GM12874 (cell line): ENCODE results near the gene COL4A2.

ENCODE experiments used
- CTCF ChIP-seq: IDR thresholded peaks from 2 replicates; pipeline ENCODE4 v1.5.1; 2011; ENCODE audit warnings: low read depth, mild to moderate bottlenecking, control low read depth, low read length, moderate library complexity; ENCODE audit not compliant: insufficient read depth

Gene COL4A2

DNA sequence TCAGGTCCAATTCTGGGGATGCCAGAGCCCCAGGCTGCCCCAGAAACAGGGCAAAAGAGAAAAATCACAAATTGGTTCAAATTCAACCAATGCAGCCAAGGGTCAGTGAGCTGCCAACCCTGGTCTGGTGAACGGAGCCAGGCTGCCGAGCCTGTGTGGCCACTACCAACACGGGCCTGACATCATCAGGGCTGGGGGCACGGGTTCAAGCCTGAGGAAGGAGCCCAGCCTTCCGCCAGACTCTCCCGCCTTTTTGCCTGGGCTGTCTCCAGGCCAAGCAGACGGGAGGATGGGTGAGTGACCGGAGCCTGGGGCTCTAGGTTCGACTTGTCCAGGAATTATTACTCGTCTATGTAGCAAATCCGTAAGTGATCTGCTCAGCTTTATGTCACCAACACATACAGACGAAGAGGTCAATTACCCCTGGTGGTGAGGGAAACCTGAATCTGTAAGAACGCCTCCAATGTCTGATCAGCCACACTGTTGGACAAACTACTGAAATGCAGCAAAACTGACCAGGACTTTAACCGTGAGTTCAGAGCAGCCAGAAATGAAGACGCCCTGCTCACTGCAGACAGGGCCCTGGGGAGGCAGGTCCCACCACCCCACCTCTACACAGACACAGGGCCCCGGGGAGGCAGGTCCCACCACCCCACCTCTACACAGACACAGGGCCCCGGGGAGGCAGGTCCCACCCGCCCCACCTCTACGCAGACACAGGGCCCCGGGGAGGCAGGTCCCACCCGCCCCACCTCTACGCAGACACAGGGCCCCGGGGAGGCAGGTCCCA, 222.6 kb downstream of the COL4A2 start:
- TF ChIP-seq CTCF, result no peak

- TF ChIP-seq CTCF, result no peak
Observed at GRCh38 chr13:110531100-110531499, 224.0 kb downstream of the COL4A2 start.

DNA sequence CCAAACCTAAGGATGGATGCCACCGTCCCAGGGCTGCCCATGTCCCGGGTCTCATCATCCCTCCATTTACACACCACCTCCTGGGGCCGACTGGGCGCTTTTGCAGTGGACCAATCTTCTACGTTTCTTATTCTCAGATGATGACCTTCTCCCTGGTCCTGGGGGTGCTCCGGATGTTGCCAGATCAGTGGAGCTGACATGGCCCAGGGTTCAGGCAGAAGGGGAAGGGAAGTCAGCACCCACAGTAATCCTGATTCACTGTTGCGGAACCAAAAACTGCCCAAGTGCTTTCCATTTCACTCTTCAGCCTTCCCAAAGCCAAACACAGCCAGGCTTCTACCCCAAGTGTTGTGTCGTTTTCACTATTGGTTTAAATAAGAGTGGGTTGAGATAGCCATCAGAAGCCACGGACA, 224.6 kb downstream of the COL4A2 start:
- TF ChIP-seq CTCF, result no peak

DNA sequence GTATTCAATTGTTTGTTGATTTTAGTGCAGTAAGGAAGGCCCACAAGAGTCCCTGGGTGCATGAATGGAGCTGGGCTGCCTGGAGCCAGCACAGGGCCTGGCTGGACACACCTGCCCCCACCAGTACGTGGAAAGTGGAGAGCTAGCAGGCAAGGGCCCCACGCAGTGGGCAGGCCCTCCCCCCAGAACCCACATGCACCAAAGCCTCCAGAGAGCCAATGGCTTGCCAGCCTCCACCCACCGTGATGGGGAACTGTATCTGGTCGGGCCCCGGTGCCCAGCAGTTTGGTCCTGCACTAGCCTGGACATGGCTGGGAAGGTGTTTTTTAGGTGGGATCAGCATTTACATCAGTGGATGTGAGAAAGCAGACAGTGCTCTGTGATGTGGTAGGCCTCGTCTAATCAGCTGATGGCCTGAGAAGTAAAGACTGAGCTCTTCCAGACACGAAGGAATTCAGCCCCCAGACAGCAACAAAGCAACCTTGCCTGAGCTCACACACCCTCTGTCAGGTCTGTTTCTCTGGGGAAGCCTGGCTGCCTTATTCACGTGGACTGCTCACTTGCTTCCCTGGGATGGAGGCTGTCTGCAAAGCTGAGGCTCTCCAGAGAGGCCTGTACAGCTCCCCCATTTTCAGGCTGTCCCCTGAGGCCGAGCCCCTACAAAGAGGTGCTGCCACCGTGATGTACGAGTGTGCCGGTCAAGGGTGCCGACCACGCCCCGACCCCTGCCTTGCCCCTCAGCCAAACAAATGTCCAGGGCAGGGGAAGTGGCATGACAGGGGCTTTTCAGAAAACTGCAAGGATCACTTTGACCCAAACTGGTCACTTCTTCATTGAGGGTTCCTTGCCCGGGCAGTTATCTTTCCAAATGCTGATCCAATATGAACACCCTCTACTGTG, 226.9 kb downstream of the COL4A2 start:
- no peak for TF ChIP-seq CTCF

DNA sequence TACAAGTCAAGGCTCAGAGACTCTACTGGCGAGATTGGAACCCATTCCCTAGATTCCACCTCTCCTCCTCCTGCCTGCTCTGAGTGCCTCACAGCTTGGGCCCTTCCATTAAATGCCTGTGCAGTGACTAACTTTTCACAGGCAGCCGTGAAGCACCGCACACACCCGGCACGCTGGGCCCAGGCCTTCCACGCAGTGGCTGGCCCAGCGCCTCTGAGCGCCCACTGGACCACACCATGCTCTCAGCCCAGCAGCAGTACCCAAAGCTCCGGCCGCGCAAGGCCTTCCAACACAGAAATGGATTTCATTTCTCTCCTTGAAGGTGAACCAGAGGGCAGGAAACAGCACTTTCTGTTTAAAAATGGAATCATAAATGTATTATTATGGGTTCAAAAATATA, 228.4 kb downstream of the COL4A2 start:
- TF ChIP-seq CTCF, result no peak

GRCh38 chr13:110536006-110536693, 229.1 kb downstream of the COL4A2 start:
- no peak for TF ChIP-seq CTCF

DNA sequence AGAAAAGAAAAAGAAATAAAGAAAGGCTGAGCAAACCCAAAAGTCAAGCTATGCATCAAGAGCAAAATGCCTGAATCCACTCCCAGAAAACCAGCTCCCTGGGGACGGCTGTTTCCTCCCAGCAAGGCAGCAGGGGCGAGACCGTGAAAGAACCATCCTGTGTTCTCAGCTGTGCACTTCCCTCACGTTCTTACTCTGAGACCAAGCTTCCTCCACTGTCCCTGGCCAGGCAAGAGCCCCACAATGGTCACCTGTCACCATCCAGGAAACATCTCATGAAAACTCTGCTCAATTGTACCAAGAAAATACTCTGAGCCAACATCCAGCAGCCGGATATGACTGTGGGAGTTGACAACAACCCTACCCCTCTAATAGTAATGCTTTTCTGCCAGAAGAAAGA, 231.5 kb downstream of the COL4A2 start:
- TF ChIP-seq CTCF, result no peak
